DMS79 (cell line): Measurements from ENCODE around the gene SAE1.
"Not testable (repeated sequence)": the region's sequence is repeated elsewhere in the genome, so short reads cannot be mapped to it uniquely, and the experiment has no call there.

Experiments used
- DNase-seq: peaks from one replicate; lab custom pipeline; 2025; lab: John Stamatoyannopoulos, UW

The SAE1 gene

DNA sequence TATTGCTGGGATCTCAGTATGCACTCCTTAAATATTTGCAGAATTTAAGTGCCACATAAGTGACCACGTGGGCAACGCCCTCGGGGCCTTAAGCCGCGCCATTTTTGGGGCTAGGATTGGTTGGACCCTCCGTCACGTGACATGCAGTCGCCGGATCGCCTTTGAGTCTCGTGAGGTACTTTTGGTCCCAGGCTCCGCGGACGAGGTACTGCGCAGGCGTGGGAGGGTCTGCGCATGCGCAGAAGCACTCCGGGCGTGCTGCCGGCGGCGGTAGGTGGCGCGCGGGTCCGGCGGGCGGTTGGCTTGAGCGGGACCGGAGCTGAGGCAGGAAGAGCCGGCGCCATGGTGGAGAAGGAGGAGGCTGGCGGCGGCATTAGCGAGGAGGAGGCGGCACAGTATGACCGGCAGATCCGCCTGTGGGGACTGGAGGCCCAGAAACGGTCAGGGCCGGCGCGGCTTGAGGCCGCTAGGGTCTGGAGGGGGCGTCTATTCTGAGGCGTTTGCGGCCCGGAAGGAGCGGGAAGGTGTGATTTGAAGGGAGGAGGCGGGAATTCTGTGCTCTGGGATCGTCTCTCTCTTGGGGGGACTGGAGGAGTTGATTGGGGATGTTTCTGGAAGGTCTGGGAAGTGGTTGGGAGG, at the start of gene SAE1:
Gene SAE1 (plus strand): TSS at position 247 of the 639 bp plus-strand sequence. CDS start 96 bp downstream, at position 343.
- peak; percentile 98 for DNase-seq

DNA sequence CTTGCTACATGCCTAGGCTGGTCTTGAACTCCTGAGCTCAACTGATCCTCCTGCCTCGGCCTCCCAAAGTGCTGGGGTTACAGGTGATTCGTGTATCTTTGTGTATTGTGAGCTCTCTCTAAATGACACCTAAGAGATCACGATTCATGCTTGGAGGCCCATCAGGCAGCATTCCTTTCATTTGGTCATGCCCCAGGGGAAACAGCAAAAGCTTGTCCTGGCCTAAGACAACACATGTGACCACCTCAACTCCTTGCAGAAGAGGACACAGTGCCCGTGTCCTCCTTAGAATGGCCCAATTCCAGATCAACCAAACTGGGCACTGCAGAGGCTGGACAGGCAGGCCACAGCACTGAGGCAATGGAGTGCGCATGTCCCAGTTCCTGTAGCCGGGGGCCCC, 49.5 kb upstream of the SAE1 start:
- DNase-seq = no peak

GRCh38 chr19:47082493-47082892, 48.1 kb upstream of the SAE1 start:
- no peak for DNase-seq

DNA sequence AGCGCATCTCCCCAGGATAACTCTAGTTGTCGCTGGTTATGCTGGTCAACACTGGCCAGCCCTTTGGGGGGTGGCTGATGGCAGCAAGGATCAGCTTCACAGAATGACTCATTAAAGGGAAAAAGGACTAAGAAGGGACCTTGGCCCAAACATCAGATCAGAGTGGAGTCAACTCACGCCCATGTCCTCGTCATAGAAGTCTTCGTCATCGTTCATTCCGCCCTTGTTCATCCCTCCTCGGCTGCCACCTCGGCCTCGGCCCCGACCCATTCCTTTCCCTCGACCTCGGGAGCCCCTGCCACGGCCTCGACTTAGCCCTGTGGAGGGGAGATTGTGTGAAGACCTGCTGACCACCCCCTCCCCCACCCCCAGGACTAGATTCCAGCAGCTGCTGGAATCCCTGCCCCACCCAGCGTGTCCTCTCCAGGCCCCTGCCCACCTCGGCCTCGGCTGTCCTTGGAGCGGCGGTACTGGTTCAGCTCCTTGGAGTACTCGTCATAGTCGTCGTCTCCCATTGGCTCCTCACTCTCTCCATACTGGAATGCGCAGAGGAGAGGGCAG, 45.7 kb upstream of the SAE1 start:
- DNase-seq = no peak

GRCh38 chr19:47086280-47086679, 44.4 kb upstream of the SAE1 start:
- no peak for DNase-seq

- DNase-seq = no peak
Observed at GRCh38 chr19:47089767-47090350, 40.8 kb upstream of the SAE1 start.

GRCh38 chr19:47093254-47093653, 37.4 kb upstream of the SAE1 start:
- peak; percentile 16 for DNase-seq

DNA sequence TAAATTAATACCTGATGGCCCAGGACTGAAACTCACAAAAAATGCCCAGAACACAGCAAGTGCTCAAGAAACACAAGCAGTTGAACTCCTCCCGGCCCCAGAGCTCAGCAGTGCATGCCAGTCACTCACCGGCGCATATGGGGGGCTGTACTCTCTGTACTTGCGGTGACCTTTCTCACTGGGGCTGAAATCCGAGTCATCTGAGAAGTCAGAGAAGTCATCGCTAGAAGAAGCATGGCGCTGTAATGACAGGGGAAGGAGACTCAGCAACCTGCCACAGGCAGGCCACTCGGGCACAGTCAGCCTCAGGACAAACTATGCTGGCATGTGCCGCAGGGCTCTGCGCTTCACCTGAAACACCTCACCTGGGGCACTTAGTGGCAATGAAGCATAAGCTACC, 36.8 kb upstream of the SAE1 start:
- DNase-seq = peak; percentile 31

DNA sequence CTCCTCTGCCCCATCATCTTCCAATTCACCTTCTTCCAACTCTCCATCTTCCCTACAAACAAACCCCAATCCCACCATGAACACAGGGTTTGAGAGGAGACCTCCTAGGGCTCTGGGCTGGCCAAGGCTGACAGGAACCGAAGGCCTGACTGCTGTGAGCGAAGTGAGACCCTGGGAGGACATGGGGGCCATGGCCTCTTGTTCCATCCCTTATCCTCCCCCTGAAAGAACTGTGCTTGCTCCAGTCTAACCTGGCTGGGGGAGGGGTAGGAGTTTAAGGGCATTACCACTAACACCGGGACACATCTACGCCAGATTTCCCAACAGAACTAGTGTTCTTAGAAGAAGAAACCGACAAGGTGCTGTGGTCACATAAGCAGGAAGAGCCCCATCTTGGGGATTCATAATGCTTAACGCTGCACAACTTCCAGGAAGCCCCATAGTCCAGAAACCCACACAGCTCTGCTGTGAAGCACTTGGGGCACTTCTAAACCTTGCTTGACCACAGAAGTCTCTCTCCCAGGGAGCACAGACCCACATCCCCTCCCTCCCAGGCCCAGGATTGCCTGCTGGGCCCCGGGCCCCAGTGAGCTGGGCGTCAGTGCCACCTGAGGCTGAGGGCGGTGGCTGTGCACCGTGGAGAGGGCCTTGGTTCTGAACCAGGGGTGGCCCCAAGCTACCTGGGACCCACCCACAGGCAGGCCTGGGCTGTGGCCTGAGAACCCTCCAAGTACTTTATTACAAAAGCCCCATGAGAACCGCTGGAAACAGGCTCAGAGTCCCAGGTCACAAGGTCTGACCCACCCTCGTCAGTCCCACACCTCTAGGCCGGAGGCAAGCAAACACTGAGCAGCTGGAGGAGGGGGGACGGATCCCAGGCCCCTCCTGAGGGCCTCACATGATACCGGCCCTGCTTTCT, 35.8 kb upstream of the SAE1 start:
- DNase-seq = no peak

- DNase-seq = no peak
Observed at GRCh38 chr19:47095476-47096099, 35.0 kb upstream of the SAE1 start.

DNA sequence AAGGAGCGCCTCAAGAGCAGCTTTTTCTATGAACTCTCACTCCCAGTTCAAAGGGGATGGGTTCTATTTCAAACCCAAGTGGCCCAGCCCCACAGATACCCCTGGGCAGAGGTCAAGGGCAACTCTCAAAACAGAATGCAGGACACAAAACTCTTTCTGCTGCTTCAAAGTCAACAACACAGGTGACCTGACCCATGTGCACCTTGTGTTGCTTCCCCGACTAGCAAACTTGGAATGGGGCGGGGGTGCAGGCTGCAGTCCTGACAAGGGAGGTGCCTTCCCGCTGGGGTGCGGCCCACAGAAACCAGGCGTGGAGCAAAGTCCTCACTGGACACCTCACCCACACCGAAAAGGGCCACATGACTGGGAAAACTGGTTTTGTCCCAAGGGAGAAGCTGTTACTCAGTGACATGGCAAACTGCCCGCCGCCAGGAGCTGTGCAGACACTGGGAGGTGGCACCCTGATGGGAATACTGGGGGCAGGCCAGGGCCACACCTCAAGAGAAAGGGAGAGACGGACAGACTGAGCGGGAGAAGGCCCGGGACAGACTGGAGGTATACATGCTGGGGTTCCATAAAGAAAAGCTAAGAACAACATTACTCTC, 34.4 kb upstream of the SAE1 start:
- no peak for DNase-seq

GRCh38 chr19:47096721-47097120, 33.9 kb upstream of the SAE1 start:
- no peak for DNase-seq

DNA sequence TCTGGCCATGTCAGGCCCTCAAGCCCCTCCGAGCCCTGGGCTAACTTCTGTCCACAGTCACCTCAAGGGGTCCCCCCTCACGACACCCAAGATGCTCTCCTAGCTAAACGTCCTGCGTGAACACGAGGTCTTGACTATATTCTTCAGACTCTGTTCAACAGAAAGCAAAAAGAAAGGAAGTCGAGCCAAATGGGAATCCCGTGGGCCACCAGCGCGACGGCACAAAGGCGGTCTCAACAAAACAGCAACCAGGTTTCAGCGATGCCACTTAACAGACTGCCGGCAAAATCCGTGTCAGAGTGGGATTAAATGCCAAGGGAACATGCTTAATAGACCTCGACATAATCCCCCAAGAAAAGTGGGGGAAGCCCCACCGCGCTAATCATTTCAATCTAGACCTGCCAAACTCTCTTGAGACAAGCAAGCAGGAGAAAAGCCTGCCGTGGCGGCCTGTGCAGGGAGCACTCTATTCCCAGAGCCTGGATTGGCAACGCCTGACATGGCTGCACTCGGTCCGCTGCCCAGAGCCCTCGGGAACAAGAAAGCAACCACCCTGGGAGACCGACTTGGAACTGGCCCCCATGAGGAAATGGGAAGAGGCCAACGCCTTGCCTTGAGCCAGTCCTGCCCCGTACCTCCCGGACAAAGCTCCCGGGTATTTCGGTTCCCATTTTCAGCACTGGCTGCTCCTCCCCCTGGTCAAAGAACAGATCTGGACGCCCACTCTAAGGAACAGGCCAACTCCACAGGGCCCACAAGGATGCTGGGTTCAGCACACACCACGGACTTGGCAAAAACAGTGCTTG, 33.0 kb upstream of the SAE1 start:
- no peak for DNase-seq

DNA sequence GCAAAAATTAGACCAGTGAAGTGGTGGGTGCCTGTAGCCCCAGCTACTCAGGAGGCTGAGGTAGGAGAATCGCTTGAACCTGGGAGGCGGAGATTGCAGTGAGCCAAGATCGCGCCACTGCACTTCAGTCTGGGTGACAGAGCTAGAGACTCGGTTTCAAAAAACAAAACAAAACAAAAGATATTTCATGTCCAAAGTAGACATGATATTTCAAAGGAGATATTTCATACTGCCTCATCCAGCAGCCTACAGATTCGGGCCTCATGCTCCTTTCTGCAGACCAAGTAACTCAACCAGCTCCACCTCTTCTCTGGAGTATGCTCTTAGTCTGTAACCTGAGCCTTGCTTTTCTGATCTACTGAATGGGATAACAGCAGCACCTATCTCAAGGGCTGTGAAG, 32.0 kb upstream of the SAE1 start:
- no peak for DNase-seq

GRCh38 chr19:47099576-47100050, 31.0 kb upstream of the SAE1 start:
- DNase-seq = no peak

DNA sequence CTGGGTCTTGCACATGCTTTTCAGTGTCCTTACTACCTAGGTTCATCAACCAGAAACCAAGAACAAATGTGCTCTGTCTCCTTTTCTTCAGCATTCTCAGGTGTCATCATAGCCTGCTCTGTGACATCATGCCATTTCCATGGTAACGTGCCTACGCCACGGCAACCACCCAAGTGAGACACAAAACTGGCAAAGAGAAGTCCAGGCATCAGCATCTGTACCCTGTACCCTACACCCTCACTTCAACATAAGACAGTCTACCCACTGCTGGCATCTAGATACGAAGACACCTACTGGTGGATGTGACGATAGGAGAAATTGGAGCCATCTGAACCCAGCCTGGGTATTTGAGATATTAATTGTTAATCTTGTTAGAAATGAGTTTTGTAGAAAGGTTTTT, 30.3 kb upstream of the SAE1 start:
- no peak for DNase-seq

- DNase-seq = not testable (repeated sequence)
Observed at GRCh38 chr19:47101116-47101515, 29.5 kb upstream of the SAE1 start.

- no peak for DNase-seq
Observed at GRCh38 chr19:47102346-47103060, 28.1 kb upstream of the SAE1 start.

DNA sequence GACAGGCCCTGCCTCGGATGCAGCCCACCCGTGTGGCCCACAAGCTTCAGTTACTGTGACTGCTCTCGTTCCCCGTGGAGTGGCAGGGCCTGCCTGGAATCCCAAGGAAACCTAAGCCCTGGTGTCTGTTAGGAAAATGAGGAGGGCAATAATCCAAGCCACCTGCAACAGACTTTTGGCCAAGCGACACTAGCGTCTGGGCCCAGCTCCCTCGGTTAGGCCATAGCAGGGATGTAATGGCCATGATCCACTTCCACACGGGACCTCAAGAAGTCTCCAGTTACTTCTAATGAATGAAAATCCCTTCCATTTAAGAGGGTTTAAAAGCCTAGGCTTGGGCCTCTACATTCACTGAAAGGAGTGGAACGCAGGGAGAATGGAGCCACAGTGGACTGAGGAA, 26.0 kb upstream of the SAE1 start:
- DNase-seq = no peak

DNA sequence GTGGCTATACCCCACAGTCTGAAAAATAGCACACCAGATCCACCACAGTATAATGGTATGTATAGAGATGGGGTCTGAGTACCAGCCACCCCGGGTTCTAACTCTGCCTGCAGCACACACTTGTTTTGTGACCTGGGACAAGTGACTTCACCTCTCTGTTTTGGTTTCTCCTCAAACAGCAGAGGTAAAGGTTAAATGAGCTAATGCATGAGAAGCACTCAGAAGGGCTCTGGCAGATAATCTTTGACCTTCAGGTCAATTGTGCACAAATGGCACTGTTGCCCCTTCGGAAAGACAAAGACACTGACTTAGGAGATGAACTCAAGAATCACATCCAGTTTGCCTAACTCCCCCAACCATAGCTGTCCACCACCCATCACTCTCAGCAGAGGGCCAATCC, 24.8 kb upstream of the SAE1 start:
- DNase-seq = no peak
